T-helper 2 cell (primary cell): ENCODE data around the gene PTPRM.

ENCODE experiments used
- DNase-seq, 5 experiments: peaks; one replicate each; pipeline versions ENCODE4 v3.0.0 to v3.0.0-alpha.2; 2012 to 2022

The PTPRM gene

DNA sequence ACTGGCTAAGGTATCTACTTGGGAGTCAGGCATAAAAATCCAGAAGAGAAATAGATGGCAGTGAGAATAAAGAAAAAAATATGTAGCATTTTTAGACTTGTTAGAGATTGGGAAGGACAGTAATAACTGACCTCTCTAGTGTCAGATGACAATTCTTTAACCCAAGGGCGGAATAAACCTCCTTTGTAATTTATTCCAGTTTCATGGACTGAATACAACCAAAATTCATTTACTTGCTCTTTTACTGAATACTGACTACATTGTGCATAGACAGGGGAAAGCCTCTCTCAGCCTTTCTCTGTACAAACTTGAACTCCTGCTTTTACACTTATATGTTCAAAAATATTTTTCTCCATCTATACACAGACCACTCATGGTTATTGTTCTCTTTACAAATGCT lies 566.8 kb downstream of the PTPRM start:
- DNase-seq, result no peak

DNA sequence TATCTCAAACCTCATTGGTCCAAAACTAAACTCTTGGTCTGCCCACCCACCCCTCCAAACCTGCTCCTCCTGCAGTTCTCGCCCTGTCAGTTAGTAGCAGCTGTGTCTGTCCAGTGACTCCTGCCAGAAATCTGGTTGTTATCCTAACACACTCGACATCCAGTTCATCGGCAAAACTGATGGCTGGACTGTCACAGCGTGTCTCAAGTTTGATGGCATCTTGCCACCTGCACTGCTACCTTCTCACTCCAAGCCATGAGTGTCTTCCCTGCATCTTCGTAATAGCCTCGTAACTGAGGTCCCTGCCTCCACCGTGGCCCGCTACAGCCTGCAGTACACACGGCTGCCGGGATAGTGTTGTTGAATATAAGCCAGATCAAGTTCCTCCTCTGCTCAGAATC lies 572.0 kb downstream of the PTPRM start:
- DNase-seq, result no peak

DNA sequence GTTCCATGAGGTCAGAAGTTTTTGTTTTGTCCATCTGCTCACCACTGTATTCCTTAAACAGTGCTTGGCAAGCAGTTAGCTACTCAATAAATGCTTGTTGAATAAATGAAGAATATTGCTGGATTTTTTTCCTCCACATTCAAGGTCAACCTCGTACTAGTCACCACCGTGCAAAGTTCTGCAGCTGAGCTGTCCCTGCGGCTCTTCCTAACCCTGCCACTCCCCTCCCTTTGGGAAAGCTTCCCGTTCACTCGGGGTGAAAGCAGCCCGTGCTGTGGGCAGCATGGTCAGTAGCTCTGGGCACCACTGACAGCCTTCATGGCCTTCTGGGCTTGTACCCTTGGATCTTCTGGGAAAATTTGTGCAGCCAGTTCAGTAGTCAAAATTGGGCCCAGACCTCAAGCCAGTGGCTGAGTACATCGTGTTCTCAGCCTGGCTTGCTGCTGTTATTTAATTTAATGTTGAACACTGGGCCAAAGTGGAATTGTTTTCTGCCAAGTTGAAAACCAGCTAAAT lies 572.8 kb downstream of the PTPRM start:
- no peak for DNase-seq

DNA sequence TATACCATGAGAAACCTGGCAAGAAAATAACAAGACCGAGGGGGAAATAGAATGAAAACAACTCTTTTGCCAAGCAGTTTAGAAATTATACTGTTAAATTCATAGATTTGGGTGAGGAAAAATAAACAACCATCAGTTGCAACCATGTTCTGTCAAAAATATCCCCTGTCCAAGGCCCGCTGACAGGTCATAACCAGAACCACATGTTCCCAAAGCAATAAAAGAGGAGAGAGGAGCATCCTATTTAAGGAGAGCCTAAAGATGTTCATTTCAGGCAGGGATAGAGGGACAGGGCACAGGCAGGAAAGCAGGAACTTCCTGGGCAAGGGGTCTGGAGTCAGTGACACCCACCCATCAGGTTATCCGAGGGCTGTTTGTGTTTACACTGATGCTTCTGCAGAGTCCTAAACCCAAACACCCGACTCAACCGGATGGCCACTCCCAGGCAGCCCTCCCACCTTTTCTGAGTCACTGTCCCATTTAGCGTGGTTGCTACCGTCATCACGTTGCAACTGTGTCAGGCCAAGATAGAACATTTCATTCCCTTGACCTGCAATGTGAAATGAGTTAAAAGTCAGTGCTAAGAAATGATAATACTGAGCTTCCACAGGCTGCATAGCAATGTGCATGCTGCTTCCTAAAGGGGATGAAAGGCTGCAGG lies 573.9 kb downstream of the PTPRM start:
- DNase-seq, result no peak

DNA sequence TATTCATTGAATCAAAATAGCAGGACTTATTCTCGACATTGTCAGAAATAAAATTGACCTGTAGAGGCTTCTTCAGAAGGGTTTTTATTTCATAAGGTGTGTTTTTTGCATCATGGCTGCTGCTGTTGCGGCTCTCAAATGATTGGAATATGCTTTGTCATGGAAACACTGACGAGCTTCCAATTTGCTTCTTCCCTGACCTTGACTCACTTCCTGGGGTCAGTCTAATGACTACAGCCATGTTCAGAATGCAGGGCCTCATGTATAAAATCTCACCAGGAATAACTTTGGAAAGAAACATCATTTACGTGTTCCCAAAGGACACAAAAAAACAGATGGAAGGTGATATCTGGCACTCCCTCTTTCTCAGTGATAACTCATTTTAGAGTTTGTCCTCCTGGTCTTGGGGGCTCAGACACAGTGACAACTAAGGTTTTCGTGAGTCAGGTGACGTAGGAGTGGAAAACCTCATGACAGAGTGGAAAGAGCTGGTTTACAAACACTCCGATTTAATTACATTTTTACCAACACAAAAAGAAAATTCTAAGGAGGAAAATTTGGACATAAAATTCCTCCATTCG lies 575.1 kb downstream of the PTPRM start:
- DNase-seq, result no peak

DNA sequence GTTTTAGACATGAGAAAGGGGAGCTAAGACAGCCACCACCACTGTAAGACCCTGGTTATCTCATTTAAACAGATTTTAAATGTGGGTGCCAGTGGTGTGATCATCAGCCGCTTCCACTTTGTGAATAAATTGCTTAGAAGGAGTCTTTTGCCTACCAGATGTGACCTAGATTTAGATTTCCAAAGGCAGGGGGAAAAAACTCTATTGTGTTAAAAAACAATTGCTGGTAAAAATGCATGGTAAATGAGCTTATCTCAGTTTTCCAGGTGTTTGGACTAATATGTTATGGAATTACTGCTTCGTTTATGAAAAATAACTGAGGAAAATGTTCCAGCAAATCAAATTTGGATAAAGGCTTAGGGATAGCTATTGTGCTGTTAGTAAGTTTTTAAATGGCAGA lies 575.8 kb downstream of the PTPRM start:
- DNase-seq, result no peak

DNA sequence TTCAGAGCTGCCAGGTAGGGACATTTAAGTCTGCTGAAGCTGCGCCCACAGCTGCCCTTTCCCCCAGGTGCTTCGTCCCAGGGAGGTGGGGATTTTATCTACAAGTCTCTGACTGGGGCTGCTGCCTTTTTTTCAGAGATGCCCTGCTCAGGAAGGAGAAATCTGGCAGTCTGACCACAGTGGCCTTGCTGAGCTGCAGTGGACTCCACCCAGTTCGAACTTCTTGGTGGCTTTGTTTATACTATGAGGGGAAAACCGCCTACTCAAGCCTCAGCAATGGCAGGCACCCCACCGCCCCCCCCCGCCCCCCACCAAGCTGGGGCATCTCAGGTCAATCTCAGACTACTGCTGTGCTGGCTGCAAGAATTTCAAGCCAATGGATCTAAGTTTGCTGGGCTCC lies 584.1 kb downstream of the PTPRM start:
- DNase-seq, result no peak

DNA sequence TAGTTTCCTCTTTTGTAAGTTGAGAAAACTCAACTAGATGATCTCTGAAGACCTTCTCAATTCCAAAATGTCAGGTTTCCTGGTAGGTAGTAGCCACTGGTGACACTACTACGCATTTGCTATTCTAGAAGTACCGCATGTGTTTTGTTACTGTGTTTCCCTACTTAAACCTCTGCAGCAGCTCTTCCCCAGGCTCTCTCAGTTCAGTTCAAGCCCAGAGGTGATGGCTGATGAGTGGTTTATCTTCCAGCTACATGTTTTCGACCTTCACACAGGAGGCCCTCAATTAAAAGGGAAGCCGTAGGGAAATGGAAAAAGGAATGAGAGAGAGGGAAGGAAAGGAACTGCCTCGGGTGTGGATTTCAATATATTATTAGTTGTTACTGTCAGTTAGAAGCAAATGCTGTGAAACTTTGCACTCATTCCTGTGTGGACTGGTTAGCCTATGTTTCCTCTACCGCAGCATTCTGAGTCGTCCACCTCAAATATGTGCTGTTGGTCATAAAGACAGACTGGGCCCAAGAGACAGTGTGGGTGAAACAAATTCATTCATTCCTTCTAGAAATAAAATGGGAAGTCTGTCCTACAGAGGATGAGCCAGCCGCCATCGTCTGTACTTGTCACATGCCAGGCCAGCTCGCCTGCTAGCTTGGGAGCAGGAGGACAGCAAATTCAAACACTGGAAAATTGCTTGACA lies 586.9 kb downstream of the PTPRM start:
- DNase-seq, result no peak

DNA sequence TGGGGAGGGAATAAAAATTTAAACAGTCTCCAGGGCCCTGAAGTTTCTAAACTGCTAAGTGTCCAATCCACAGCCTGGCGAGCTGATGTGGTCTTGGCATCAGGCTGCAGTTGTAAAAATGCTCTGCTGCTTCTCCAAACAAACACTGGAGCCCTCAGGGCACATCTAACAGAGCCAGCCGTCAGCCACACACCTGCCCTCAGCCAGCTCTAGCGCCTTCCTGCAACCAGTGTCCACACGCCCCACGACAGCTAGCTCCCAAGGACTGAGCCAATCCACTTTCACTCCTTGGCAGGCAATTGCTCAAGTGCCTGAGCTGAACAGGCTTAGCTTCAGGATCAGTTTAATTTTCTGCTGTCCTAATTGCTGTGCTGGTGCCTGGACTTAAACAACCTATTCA lies 595.7 kb downstream of the PTPRM start:
- DNase-seq, result no peak

DNA sequence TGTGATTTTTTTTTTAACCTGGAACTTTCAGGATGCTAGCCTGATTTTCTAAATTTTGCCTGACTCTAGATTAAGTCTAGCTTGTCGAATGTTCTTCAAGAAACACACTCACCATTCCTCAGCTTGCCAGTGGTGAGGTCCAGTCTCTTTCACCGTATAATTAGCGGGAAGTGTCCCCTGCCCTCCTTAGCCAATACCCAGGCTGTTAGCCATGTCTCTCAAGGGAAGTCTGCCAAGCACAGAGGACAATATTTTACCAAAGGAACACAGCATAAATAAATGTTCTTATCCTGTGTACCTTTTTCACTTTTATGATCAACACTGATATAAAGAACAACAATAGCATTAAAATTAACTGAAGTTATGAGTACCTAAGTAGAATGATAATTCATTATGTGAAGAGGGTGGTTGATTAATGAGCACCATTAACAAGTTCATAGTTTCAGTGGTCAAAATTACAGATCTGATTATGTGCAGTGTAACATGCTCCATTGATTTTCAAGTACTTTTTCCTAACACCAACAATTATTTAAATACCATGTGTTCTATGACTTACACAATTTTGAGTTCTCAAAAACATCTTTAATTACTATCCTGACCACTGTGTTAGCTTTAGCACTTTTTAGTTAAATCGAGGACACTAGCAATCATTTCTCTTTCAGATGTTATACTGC lies 596.3 kb downstream of the PTPRM start:
- no peak for DNase-seq

DNA sequence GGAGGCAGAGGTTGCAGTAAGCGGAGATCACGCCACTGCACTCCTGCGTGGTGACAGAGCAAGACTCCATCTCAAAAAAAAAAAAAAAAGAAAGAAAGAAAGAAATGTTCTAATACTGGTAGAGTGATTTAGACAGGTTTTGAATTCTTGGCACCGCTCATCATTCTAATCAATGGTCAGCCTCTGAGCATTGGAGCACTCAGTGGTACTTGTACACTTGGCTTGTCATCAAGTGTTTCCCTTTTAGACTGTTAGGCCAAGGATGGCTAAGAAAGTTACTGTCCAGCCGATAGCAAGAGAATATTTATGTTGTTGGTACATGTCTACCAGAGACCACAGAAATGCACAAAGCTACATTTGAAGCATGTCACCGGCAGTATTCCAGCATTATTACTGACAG lies 598.0 kb downstream of the PTPRM start:
- no peak for DNase-seq

DNA sequence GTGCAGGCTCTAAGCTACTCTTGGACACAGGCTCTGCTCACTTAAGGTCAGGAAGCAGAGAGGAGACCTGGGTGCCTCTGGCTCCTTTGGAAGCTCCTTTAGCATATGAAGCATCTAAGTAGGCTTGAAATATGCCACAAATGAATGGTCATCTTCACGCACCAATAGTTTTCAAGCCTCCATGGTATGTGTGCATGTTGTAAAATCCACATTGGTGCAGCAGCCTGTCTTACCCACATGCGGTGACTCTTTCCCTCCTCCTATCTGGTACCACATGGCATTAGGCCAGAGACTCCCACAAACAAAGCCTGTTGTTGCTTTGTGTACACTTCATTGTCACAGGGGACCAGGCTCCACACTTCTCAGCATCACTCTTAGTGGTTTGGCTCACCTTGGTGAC lies 599.9 kb downstream of the PTPRM start:
- no peak for DNase-seq

DNA sequence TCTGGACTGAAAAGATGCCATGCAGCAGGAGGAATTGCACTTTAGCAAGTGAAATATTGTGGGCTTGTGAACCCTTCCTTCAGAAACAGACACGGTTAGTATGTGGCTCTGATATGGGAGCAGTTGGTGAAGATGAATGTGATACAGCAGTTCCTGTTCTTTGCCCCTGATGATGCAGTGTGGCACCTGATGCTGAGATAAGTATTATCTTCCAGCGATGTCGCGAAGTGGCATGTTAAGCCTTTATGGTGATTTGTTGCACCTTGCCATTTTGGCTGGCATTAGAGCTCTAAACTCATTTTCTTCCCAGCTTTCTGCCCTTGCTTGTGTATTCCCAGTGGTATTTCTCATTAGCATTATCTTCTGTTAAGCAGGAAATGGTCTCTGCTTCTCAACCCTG lies 600.6 kb downstream of the PTPRM start:
- no peak for DNase-seq

DNA sequence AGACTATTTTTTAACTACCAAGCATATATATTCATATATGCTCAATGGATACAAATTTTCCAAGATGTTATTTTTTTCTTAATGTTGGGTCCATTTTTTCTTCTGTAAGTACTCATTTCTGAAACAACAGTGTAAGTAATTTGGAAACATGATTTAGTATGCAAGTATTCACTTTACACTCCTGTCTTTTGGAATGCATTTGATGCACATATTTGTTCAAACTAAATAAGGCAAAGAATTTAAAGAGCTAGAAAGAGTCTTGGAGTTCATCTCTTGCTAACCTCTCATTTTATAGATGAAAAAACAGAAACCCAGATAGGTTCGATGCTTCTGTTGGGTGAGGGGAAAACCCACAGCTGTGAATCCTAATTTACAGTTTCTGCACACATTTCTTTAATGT lies 602.6 kb downstream of the PTPRM start:
- DNase-seq, result no peak

DNA sequence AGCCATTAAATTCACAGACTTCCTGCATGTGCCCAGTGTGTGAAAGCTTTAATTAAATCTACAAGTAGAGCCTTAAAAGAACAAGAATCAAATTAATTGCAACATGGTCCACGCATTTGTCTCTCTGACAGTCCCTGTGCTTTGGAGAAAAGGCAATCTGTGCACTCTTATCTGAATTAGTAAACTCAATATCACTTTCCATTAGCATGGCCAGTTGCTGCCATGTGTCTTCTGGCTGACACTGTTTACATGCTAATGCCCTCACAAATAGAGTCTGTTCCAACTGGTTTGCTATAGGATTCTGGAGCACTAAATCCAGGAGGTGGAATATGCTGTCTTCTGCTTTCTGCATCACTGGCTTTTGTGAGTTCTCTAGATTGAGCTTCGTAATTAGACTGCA lies 607.7 kb downstream of the PTPRM start:
- DNase-seq, result no peak

DNA sequence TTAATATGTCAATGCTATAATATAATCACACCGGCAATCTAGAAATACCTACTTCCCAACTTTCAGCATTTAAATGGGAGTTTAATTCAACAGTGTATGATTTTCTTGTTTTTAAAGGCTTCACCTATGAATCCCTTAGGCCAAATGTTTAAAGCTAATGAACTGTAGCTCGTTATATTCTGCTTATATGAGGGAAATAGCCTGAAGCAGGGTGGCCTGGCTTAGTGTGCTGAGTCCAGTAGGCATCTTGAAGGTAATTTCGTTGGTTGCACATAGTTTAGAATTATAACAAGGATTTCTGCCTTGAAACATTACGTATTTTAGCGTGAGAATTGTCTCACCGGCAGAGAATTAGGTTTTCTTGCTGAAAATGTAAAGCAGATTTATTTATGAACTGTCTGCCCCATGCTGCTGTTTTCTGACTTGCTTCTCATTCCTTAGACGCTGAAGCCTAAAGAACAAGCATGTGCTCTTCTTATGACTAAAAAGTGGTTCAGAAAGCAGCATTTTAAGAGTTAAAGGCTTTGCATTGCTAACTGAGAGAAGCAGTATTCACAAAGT lies 608.5 kb downstream of the PTPRM start:
- no peak for DNase-seq

DNA sequence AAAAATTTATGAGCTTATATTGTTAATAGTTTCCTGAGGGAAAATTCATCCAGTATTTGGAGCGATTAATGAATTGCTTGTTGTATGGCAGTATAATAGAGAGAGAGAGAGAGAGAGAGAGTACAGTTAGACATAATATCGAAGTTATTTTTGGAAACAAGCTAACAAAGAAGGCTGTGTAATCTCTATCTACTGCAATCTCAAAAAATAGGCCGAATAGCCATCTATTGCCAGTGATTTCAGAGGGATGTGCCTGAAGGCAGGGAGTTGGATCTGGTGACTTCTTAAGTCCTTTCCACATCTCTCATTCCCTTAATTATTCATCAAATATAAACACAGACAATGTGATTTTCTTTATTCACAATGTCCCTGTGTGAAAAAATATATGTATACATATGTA lies 609.0 kb downstream of the PTPRM start:
- DNase-seq, result no peak

DNA sequence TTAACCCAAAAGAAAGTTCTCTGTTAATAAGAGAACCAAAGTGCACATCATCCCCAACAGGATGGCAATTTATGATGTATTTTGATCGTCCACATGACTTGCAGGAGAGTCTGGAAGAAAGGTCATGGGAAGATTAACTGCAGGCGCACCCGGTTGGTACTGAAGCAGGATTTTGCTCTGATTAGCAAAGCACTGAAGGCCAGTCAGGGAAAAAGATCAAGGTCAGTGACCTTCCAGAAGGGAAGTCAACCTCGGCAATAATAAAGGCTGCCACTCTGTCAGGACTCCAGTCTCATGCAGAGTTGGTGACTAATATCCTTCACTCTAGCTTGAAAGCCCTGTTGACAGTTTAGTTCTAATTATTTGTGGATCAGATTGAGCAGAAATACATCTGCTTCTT lies 609.4 kb downstream of the PTPRM start:
- no peak for DNase-seq

DNA sequence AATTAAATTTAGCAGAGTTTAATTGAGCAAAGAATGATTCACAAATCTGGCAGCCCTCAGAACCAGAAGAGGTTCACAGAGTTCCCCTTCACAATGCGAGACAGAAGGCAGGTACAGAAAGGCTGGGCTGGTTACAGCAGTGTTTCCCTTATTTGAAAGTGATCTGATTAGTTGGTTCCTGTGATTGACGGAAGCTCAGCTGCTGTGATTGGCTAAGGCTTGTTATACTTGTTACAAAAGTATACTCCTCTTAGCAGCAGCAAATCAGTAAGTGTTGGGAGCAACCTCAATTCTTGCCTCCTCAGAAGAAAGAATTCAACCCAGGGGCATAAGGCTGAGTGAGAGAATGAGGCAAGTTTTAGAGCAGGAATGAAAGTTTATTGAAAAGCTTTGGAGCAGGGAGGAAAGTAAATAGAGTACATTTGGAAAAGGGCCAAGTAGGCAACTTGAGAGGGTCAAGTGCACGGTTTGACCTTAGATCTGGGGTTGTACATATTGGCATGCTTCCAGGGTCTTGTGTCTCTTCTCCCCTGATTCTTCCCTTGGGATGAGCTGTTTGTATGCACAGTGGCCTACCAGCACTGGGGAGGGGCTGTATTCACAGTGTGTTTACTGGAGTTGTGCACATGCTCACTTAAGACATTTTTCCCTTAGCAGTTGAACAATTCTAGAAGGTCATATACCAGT lies 610.4 kb downstream of the PTPRM start:
- no peak for DNase-seq

DNA sequence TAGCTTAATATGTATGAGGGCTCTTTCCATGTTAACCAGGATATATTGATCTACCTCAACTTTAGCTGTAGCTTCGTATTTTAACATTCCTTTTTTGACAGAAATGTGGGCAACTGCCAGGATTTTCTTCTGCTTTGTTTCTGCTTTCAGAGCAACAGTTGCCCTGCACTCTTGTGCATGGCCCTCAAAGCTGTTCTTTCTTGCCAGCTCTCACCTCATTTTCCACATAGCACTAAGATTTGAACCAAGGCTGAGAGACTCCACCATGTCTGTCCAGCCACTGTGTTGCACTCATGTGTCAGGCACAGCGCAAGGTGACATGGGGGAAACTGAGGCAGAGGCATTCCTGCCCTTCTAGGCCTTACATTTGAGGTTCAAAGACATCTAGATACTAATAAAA lies 619.3 kb downstream of the PTPRM start:
- no peak for DNase-seq

DNA sequence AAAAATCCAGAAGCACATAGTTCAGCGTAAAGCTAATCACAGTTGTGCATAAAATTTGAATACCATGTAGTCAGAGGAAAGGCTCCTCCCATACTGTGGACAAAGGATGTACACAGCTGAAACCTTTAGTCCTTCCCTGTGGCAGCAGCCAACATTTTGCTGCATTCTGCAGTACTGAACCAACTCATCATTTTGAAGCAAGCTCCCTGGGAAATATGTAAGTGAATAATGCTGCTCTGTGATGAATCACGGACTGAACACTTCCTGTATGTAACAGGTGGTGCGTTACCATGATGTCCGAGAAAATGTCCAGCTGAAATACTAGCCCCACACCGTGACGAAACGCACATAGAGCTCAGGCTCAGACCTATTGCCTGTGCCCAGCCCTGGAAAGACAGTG lies 621.1 kb downstream of the PTPRM start:
- DNase-seq, result no peak

DNA sequence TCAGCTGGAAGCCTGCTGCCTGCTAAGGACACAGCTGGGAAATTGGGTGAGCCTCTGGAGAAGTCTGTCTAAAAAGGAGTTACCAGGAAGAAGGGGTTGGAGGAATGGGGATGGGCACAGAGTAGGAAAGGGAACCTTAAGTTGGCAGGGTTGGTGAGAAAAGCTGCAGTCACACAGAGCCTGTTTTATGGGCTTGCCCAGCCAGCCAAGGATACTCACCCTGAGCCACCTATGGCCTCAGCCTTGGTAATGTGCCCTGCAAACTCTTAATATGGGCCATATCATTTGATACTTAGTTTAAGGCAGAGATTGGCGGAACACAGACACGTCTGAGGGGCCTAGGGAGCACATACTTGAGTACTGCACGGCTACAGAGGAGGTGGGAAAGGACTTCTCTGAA lies 623.9 kb downstream of the PTPRM start:
- no peak for DNase-seq

DNA sequence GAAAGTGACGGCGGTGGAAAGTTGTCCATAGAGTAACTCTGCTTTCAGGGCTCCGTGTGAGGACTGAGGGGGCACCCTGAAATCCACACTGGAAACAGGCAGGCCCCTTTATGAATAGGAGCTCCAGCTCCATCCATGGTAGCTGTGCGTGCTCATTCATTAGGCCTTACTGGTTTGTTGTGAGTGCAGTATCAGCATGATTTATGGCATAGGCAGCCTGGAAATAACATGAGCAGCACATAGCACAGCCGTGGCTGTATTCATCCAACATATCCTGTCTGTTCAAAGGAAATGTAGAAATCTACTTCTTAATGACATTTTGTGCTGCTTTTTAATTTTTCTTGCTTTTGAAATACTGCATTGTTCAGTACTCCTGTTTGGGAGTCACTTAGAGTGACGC lies 627.3 kb downstream of the PTPRM start:
- no peak for DNase-seq
